HFFc6 (cell line): Measurements from ENCODE around the gene ZSWIM1. TPM values are rescaled to one million over a fixed set of nuclear protein-coding genes. Genes with fewer than 3 reads are reported as not detected.

Experiments
- DNase-seq: peaks from one replicate; pipeline ENCODE4 v3.0.0-alpha.2; 2018
- H3K27ac Mint-ChIP-seq: 2 replicates; pipeline ENCODE4 v1.8.0; 2020; ENCODE audit warnings: mild to moderate bottlenecking, mixed read lengths
- H3K27me3 Mint-ChIP-seq: 2 replicates; pipeline ENCODE4 v1.8.0; 2021; ENCODE audit warnings: mild to moderate bottlenecking, moderate library complexity, mixed read lengths; ENCODE audit not compliant: insufficient read depth
- H3K36me3 Mint-ChIP-seq: 2 replicates; pipeline ENCODE4 v1.8.0; 2021; ENCODE audit warnings: low read depth, mixed read lengths
- H3K4me1 Mint-ChIP-seq: 2 replicates; pipeline ENCODE4 v1.8.0; 2020; ENCODE audit warnings: low read depth, mixed read lengths
- H3K4me3 Mint-ChIP-seq: 2 replicates; pipeline ENCODE4 v1.8.0; 2020; ENCODE audit warnings: mild to moderate bottlenecking, moderate library complexity, mixed read lengths
- H3K9me3 Mint-ChIP-seq: 2 replicates; pipeline ENCODE4 v1.8.0; 2020; ENCODE audit warnings: mild to moderate bottlenecking, mixed read lengths
- total RNA-seq, 6 experiments: library from RNA; stranded (reverse); fragmentation: NEBNext Ultra II Directional; extraction: Animal tissue kit (Norgen Biotek cat#: 25700); gene quantifications; 2 replicates in 1 of 6; 3 replicates in 5 of 6; pipeline ENCODE4 v1.2.3, GENCODE V29; 2021
- TF ChIP-seq, protein P1 (sequence below): fragments of 200-600 bp; sonication (generic); IDR thresholded peaks from 2 replicates; pipeline ENCODE4 v1.5.0; 2021; ENCODE audit warnings: antibody characterized with exemption, mild to moderate bottlenecking

The ZSWIM1 gene
- total RNA-seq, 6 experiments from 2014 or later = 9.8 to 11.7 (median 10.3) TPM

DNA sequence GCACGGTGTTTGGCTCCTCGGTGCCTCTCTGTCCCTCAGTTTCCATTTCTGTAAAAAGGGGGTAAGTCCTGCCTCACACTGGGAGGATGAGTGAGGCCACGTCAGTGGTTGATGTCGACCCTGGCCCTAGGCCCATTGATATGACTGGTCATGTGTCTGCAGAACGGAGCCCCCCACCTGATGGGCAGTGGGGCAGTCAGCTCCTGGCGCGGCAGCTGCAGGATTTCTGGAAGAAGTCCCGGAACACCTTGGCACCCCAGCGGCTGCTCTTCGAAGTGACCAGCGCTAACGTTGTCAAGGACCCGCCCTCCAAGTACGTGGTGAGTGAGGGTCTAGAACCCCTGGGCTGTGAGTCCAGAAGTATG lies 46.2 kb upstream of the ZSWIM1 start:
- TF ChIP-seq, protein P1, sequence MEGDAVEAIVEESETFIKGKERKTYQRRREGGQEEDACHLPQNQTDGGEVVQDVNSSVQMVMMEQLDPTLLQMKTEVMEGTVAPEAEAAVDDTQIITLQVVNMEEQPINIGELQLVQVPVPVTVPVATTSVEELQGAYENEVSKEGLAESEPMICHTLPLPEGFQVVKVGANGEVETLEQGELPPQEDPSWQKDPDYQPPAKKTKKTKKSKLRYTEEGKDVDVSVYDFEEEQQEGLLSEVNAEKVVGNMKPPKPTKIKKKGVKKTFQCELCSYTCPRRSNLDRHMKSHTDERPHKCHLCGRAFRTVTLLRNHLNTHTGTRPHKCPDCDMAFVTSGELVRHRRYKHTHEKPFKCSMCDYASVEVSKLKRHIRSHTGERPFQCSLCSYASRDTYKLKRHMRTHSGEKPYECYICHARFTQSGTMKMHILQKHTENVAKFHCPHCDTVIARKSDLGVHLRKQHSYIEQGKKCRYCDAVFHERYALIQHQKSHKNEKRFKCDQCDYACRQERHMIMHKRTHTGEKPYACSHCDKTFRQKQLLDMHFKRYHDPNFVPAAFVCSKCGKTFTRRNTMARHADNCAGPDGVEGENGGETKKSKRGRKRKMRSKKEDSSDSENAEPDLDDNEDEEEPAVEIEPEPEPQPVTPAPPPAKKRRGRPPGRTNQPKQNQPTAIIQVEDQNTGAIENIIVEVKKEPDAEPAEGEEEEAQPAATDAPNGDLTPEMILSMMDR = no peak
- no peak for DNase-seq
- peaks cover 13% of the 10 kb centered on the region; the same call in 1 of the 2 replicates for H3K36me3 Mint-ChIP-seq
- H3K27me3 Mint-ChIP-seq = peaks cover 3% of the 10 kb centered on the region
- peak overlapping the region; percentile 85 for H3K27ac Mint-ChIP-seq
- H3K9me3 Mint-ChIP-seq = no peaks in the 10 kb centered on the region
- peaks cover 42% of the 10 kb centered on the region for H3K4me1 Mint-ChIP-seq
- H3K4me3 Mint-ChIP-seq = peak overlapping the region; percentile 91

DNA sequence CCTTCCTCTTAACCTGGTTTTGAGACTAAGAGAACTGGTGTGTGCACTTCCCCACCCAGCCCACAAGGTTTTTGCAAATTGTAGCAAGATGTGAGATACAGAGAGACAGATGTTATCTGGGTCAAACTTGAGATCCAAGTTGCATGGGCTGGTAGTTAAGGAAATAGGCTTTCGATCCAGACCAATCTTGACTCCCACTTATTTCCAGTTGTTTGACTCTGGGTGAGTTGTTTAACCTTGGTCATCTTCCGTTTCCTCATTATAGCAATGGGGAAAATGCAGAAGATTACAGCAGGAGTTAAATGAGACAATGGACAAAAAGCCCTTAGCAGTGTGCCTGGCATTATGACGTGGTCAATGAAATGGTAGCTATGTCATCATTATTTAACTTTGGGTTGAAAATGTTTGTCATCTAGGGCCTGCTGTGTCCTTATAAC lies 45.7 kb upstream of the ZSWIM1 start:
- H3K4me1 Mint-ChIP-seq = peaks cover 42% of the 10 kb centered on the region
- H3K27ac Mint-ChIP-seq = peak overlapping the region; percentile 85
- H3K4me3 Mint-ChIP-seq = peak overlapping the region; percentile 91
- H3K9me3 Mint-ChIP-seq = no peaks in the 10 kb centered on the region
- H3K27me3 Mint-ChIP-seq = peaks cover 3% of the 10 kb centered on the region; the same call in 1 of the 2 replicates
- TF ChIP-seq, protein P1 = no peak
- peaks cover 13% of the 10 kb centered on the region; the same call in 1 of the 2 replicates for H3K36me3 Mint-ChIP-seq
- no peak for DNase-seq

DNA sequence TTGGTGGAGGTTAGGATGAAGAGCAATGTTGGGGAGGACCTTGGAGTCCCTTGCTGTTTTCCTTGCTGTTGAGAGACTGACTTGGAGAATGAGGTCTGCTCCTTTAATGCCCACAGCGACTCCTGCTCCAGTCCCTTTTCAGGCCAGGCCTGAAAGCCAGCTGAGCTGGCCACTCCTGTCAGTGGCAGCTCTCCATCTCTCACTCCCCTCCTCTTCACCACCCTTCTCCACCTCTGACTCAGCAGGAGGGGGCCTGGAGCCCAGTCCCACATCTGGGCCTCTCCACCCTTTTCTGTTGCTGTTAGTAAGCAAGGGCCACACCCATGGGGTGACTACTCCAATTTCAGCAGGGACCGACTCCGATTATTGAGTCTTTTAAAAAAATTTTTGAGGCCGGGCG lies 45.2 kb upstream of the ZSWIM1 start:
- DNase-seq = no peak
- Mint-ChIP-seq H3K4me3 (peak overlapping the region; percentile 91), H3K4me1 (peaks cover 42% of the 10 kb centered on the region), H3K27ac (peak overlapping the region; percentile 85), H3K9me3 (no peaks in the 10 kb centered on the region), H3K27me3 (no peaks in the 10 kb centered on the region; the same call in 1 of the 2 replicates), H3K36me3 (peaks cover 13% of the 10 kb centered on the region; the same call in 1 of the 2 replicates)
- TF ChIP-seq, protein P1 = no peak

DNA sequence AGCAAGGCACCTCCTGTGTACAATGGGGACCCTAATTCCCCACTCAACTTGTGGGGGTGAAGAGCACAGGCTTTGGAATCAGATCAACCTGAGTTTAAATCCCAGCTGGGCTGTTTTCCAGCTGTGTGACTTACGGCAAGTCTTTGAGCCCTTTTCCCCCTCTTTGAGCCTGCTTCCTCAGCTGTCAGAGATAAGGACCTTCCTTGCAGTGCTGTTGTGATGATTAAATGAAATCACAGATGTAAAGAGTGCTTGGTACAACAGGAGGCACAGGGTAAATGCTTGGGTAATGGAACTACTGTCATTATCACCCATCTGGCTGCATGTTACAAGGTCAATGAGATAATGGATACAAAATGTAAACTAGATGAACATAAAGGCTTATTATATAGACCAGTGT lies 44.2 kb upstream of the ZSWIM1 start:
- TF ChIP-seq, protein P1 = no peak
- no peak for DNase-seq
- Mint-ChIP-seq H3K27ac (peak overlapping the region; percentile 69), H3K4me1 (peaks cover 42% of the 10 kb centered on the region), H3K36me3 (peaks cover 13% of the 10 kb centered on the region; the same call in 1 of the 2 replicates), H3K9me3 (no peaks in the 10 kb centered on the region), H3K4me3 (no peak overlapping the region; the same call in 1 of the 2 replicates), H3K27me3 (no peaks in the 10 kb centered on the region; the same call in 1 of the 2 replicates)

DNA sequence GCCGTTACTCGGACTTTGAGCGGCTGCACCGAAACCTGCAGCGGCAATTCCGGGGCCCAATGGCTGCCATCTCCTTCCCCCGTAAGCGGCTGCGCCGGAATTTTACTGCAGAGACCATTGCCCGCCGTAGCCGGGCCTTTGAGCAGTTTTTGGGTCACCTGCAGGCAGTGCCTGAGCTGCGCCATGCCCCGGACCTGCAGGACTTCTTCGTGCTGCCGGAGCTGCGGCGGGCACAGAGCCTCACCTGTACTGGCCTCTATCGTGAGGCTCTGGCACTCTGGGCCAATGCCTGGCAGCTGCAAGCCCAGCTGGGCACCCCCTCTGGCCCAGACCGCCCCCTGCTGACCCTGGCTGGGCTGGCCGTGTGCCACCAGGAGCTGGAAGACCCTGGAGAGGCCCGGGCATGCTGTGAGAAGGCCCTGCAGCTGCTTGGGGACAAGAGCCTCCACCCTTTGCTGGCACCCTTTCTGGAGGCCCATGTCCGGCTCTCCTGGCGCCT lies 40.3 kb upstream of the ZSWIM1 start:
- DNase-seq = no peak
- H3K4me3 Mint-ChIP-seq = no peak overlapping the region
- TF ChIP-seq, protein P1 = 0 out of 2 replicates have a peak, but pooled peaks have one; percentile 18
- peaks cover 2% of the 10 kb centered on the region; the same call in 1 of the 2 replicates for H3K27me3 Mint-ChIP-seq
- H3K36me3 Mint-ChIP-seq = peaks cover 19% of the 10 kb centered on the region; the same call in 1 of the 2 replicates
- no peak overlapping the region for H3K27ac Mint-ChIP-seq
- no peaks in the 10 kb centered on the region for H3K9me3 Mint-ChIP-seq
- peaks cover 29% of the 10 kb centered on the region for H3K4me1 Mint-ChIP-seq
